Measurements from ENCODE around the gene TMEM125. TPM values are rescaled to one million over a fixed set of nuclear protein-coding genes. Genes with fewer than 3 reads are reported as not detected.

TMEM125 gene
- total and polyA plus RNA-seq, 5 donors from 2014 or later = not detected

DNA sequence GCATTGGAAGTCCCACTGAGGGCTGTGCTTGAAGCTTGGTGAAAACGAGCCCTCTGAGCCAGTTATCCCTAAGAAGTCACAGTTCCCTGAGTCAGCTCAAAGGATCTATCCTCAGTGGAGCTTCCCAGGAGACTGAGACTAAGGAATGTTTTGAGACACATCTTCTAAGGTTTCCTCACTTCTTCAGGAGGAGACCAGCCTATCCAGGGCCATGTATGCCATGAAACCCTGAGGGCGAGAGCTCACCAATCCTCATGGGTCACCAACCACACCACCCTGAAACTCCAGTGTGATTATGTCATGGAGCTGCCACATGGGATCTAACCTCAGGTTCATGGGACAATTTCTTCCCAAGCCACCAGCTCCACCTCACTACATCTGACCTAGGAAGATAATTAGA is 23.4 kb downstream of the TMEM125 start:
- no peak for ATAC-seq (ENCODE audit: low read depth in 2 of 2)
- Histone ChIP-seq H3K36me3 (ENCODE audit: control insufficient read depth, insufficient read depth, low read length) (no peaks in the 10 kb centered on the region), H3K27me3 (ENCODE audit: control insufficient read depth, insufficient read depth, low read length) (no peaks in the 10 kb centered on the region), H3K27ac (ENCODE audit: insufficient read depth, low read length, poor library complexity, severe bottlenecking) (no peak overlapping the region), H3K4me1 (ENCODE audit: control insufficient read depth, insufficient read depth, low read length, poor library complexity, severe bottlenecking) (peaks cover 12% of the 10 kb centered on the region), H3K4me3 (ENCODE audit: low read depth, low read length) (no peak overlapping the region), H3K9me3 (ENCODE audit: control insufficient read depth in 2 of 2, low read length in 2 of 2) (no peaks in the 10 kb centered on the region)
- no peaks in the 10 kb centered on the region for H3K9me3 Mint-ChIP-seq
- H3K36me3 Mint-ChIP-seq = no peaks in the 10 kb centered on the region
- H3K4me3 Mint-ChIP-seq = no peak overlapping the region
- H3K27ac Mint-ChIP-seq = peak overlapping the region in 1 of 3 donors; percentile 38
- H3K4me1 Mint-ChIP-seq = peaks cover 4 to 20% (median 8%) of the 10 kb centered on the region in 4 donors
- H3K27me3 Mint-ChIP-seq = no peaks in the 10 kb centered on the region
- no peak for DNase-seq

DNA sequence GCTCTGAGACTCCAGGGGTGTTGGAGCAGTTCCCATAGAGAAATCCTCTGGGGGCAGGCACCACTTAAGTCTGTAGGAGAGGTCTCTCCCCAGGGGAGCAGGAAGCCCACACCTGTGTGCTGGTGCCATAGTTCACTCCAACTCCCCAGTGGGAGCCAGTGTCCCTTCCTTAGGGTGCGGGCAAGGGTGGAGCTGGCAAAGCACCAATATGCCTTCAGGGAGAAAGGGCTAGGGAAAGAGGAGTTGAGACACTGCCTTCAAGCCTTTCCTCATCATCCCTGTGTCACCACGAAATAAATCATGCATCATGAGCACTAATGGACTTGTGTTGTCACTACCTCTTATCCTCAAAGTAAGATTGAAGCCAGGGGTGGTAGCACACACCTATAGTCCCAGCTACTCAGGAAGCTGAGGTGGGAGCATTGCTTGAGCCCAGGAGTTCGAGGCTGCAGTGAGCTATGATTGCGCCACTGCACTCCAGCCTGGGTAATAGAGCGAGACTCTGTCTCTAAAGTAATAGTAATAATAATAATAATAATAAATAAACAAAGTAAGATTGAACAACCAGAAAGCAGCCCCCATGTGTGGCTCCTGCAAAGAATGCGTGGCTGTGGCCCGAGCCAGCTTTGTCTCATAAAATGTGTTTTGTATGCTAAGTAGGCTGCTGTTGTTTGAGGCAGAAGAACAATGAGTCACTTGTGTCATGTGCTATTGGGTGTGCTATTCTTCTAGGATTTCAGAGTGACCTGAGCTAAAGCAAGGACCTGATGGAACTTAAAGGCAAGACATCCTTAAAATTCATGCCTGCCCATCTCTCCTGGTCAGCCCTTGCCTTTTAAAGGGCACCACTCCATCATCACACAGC is 24.3 kb downstream of the TMEM125 start:
- ATAC-seq (ENCODE audit: low read depth in 2 of 2) (no peak), DNase-seq (no peak)
- peaks cover 4 to 20% (median 8%) of the 10 kb centered on the region in 4 donors for H3K4me1 Mint-ChIP-seq
- no peaks in the 10 kb centered on the region for H3K36me3 Mint-ChIP-seq
- Histone ChIP-seq H3K4me3 (ENCODE audit: low read depth, low read length) (no peak overlapping the region), H3K27me3 (ENCODE audit: control insufficient read depth, insufficient read depth, low read length) (no peaks in the 10 kb centered on the region), H3K4me1 (ENCODE audit: control insufficient read depth, insufficient read depth, low read length, poor library complexity, severe bottlenecking) (peaks cover 12% of the 10 kb centered on the region), H3K36me3 (ENCODE audit: control insufficient read depth, insufficient read depth, low read length) (no peaks in the 10 kb centered on the region), H3K27ac (ENCODE audit: insufficient read depth, low read length, poor library complexity, severe bottlenecking) (no peak overlapping the region), H3K9me3 (ENCODE audit: control insufficient read depth in 2 of 2, low read length in 2 of 2) (no peaks in the 10 kb centered on the region)
- no peaks in the 10 kb centered on the region for H3K27me3 Mint-ChIP-seq
- no peaks in the 10 kb centered on the region for H3K9me3 Mint-ChIP-seq
- no peak overlapping the region for H3K27ac Mint-ChIP-seq
- no peak overlapping the region for H3K4me3 Mint-ChIP-seq

DNA sequence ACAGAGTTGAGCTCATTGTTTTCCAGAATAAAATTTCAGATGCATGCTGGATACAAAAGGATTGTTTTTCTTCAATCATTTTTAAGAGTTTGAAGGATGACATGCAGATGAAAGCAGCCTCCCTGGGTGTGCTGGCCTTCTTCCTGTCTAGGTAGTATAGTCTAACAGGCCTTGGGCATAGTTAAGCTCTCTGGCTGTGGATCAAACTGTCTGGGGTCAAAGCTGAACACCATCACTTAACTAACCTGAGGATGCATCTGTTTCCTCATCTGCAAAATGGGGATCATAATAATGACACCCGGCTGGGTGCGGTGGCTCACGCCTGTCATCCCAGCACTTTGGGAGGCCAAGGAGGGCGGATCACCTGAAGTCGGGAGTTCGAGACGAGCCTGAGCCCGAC is 25.0 kb downstream of the TMEM125 start:
- Histone ChIP-seq H3K27me3 (ENCODE audit: control insufficient read depth, insufficient read depth, low read length) (no peaks in the 10 kb centered on the region), H3K36me3 (ENCODE audit: control insufficient read depth, insufficient read depth, low read length) (no peaks in the 10 kb centered on the region), H3K4me3 (ENCODE audit: low read depth, low read length) (no peak overlapping the region), H3K9me3 (ENCODE audit: control insufficient read depth in 2 of 2, low read length in 2 of 2) (no peaks in the 10 kb centered on the region), H3K4me1 (ENCODE audit: control insufficient read depth, insufficient read depth, low read length, poor library complexity, severe bottlenecking) (peaks cover 12% of the 10 kb centered on the region), H3K27ac (ENCODE audit: insufficient read depth, low read length, poor library complexity, severe bottlenecking) (no peak overlapping the region)
- ATAC-seq (ENCODE audit: low read depth in 2 of 2) = no peak
- peak in 1 of 3 donors; percentile 33 for DNase-seq
- H3K4me3 Mint-ChIP-seq = no peak overlapping the region
- peaks cover 4 to 20% (median 8%) of the 10 kb centered on the region in 4 donors for H3K4me1 Mint-ChIP-seq
- H3K36me3 Mint-ChIP-seq = no peaks in the 10 kb centered on the region
- H3K27me3 Mint-ChIP-seq = no peaks in the 10 kb centered on the region
- H3K27ac Mint-ChIP-seq = peak overlapping the region in 2 of 3 donors; percentile 62 to 84
- no peaks in the 10 kb centered on the region for H3K9me3 Mint-ChIP-seq

DNA sequence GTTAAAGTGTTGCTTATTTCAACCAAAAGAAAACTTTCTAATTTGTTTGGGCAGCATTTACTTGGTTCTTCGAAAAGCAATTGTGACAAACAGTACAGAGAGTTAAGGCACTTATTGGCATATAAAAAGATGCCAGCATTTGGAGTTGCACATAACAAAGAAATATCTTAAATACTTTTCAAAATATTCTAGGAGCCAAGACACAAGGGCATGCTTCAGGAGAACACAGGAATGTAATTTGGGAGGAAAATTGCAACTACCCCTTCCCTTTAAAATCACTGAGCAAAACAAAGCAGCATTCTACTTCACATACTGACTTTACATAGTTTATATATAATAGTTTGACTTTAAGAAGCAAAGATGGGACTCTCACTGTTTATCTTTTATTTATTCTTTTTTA is 26.4 kb downstream of the TMEM125 start:
- Mint-ChIP-seq H3K36me3 (no peaks in the 10 kb centered on the region), H3K9me3 (peaks cover 0 to 2% (median 0%) of the 10 kb centered on the region in 7 donors), H3K27ac (peak overlapping the region; percentile 9 to 90 (median 85)), H3K27me3 (peaks cover 4% of the 10 kb centered on the region), H3K4me1 (peaks cover 4 to 20% (median 8%) of the 10 kb centered on the region in 4 donors), H3K4me3 (no peak overlapping the region)
- no peak overlapping the region for H3K4me3 ChIP-seq (ENCODE audit: low read depth, low read length)
- ATAC-seq (ENCODE audit: low read depth in 2 of 2) = no peak
- no peaks in the 10 kb centered on the region for H3K36me3 ChIP-seq (ENCODE audit: control insufficient read depth, insufficient read depth, low read length)
- no peak overlapping the region for H3K27ac ChIP-seq (ENCODE audit: insufficient read depth, low read length, poor library complexity, severe bottlenecking)
- H3K27me3 ChIP-seq (ENCODE audit: control insufficient read depth, insufficient read depth, low read length) = no peaks in the 10 kb centered on the region
- H3K4me1 ChIP-seq (ENCODE audit: control insufficient read depth, insufficient read depth, low read length, poor library complexity, severe bottlenecking) = peaks cover 12% of the 10 kb centered on the region
- H3K9me3 ChIP-seq (ENCODE audit: control insufficient read depth in 2 of 2, low read length in 2 of 2) = no peaks in the 10 kb centered on the region
- DNase-seq = no peak

DNA sequence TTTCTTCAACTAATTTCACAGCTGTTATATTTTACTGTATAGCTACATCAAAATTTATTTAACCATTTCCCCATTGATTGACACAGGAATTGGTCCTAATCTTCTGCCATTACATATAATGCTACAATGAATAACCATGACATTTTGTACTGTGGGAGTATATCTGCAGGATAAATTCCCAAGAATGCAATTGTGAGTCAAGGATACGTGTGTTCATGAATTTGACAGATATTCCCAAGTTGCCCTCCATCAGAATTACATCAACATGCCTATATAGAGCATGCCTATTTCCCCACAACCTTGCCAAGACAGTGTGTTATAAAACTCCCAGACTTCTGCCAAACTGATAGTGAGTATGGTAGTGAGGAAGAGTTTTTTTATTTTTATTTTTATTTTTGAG is 28.3 kb downstream of the TMEM125 start:
- no peak overlapping the region for H3K4me3 ChIP-seq (ENCODE audit: low read depth, low read length)
- peaks cover 4 to 20% (median 8%) of the 10 kb centered on the region in 4 donors for H3K4me1 Mint-ChIP-seq
- H3K27ac Mint-ChIP-seq = no peak overlapping the region
- peaks cover 12% of the 10 kb centered on the region for H3K4me1 ChIP-seq (ENCODE audit: control insufficient read depth, insufficient read depth, low read length, poor library complexity, severe bottlenecking)
- ATAC-seq (ENCODE audit: low read depth in 2 of 2) (no peak), DNase-seq (no peak)
- no peaks in the 10 kb centered on the region for H3K36me3 ChIP-seq (ENCODE audit: control insufficient read depth, insufficient read depth, low read length)
- H3K27me3 Mint-ChIP-seq = peaks cover 4% of the 10 kb centered on the region
- H3K9me3 ChIP-seq (ENCODE audit: control insufficient read depth in 2 of 2, low read length in 2 of 2) = no peaks in the 10 kb centered on the region
- H3K27me3 ChIP-seq (ENCODE audit: control insufficient read depth, insufficient read depth, low read length) = no peaks in the 10 kb centered on the region
- no peak overlapping the region for H3K27ac ChIP-seq (ENCODE audit: insufficient read depth, low read length, poor library complexity, severe bottlenecking)
- H3K9me3 Mint-ChIP-seq = peaks cover 0 to 2% (median 0%) of the 10 kb centered on the region in 7 donors
- H3K4me3 Mint-ChIP-seq = no peak overlapping the region
- no peaks in the 10 kb centered on the region for H3K36me3 Mint-ChIP-seq

DNA sequence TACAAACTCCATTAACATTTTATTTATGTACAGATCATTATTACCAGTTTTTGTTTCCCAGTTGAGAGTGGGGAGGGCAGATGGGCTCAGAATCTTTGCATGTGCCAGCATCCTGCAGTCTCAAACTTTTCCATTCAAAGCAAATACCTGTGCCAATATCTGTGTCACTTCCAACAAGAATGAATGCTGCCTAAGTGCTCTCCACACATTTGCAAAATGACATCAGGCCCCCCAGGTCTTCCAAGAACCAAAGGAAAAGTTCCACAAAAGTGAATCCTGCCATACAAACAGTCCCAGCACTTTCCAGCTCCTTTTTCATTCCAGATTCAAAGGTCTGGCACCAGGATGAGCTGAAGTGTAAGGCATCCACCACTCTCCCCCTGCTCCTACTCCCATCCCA is 29.3 kb downstream of the TMEM125 start:
- Histone ChIP-seq H3K27me3 (ENCODE audit: control insufficient read depth, insufficient read depth, low read length) (no peaks in the 10 kb centered on the region), H3K4me3 (ENCODE audit: low read depth, low read length) (no peak overlapping the region), H3K9me3 (ENCODE audit: control insufficient read depth in 2 of 2, low read length in 2 of 2) (no peaks in the 10 kb centered on the region), H3K27ac (ENCODE audit: insufficient read depth, low read length, poor library complexity, severe bottlenecking) (no peak overlapping the region), H3K36me3 (ENCODE audit: control insufficient read depth, insufficient read depth, low read length) (no peaks in the 10 kb centered on the region), H3K4me1 (ENCODE audit: control insufficient read depth, insufficient read depth, low read length, poor library complexity, severe bottlenecking) (peaks cover 12% of the 10 kb centered on the region)
- H3K9me3 Mint-ChIP-seq = peaks cover 0 to 2% (median 0%) of the 10 kb centered on the region in 7 donors
- no peak for DNase-seq
- no peaks in the 10 kb centered on the region for H3K36me3 Mint-ChIP-seq
- no peak overlapping the region for H3K4me3 Mint-ChIP-seq
- peaks cover 5% of the 10 kb centered on the region for H3K27me3 Mint-ChIP-seq
- H3K27ac Mint-ChIP-seq = peak overlapping the region in 1 of 3 donors; percentile 10
- H3K4me1 Mint-ChIP-seq = peaks cover 4 to 20% (median 8%) of the 10 kb centered on the region in 4 donors
- ATAC-seq (ENCODE audit: low read depth in 2 of 2) = no peak

DNA sequence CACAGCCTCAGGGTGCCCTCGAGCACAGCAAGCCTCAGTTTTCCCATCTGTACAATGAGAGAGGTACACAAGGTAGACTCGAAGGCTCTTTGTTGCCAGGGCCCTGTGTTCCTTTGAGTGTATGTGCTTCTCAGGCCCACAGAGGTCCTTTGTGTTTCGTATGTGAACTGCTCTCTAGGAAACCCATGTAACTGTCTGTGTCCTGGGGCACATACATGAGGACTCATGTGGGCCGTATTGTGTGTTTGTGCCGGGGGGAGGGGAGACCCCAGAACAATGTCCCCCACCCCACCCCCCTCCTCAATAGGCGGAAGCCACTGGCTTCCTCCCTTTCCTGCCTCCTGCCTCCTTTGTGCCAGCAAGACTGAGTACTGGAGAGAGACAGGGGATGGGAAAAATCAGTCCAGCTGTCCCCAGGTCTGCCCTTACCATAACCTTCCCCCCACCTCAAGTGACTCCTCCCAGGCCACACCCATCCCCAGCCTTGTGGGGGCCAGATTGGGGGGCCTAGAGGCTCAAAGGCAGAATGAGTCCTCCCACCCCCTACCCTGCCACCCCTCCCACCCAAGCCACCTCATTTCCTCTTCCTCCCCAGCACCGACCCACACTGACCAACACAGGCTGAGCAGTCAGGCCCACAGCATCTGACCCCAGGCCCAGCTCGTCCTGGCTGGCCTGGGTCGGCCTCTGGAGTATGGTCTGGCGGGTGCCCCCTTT is 30.8 kb downstream of the TMEM125 start, which contains the start of gene TIE1:
TIE1 (plus strand) TSS at position 605 of the 717 bp plus-strand sequence; CDS start at position 695, 90 bp downstream.
- no peak within 1 kb of the TSS for H3K27ac ChIP-seq (ENCODE audit: insufficient read depth, low read length, poor library complexity, severe bottlenecking)
- H3K36me3 Mint-ChIP-seq = no peaks in the 10 kb centered on the region
- H3K36me3 ChIP-seq (ENCODE audit: control insufficient read depth, insufficient read depth, low read length) = no peaks in the 10 kb centered on the region
- H3K27ac Mint-ChIP-seq = no peak within 1 kb of the TSS
- peaks cover 4 to 10% (median 8%) of the 10 kb centered on the region in 4 donors for H3K4me1 Mint-ChIP-seq
- H3K4me3 ChIP-seq (ENCODE audit: low read depth, low read length) = no peak within 1 kb of the TSS
- DNase-seq = no peak
- no peaks in the 10 kb centered on the region for H3K27me3 ChIP-seq (ENCODE audit: control insufficient read depth, insufficient read depth, low read length)
- H3K4me3 Mint-ChIP-seq = no peak within 1 kb of the TSS
- peaks cover 8% of the 10 kb centered on the region for H3K27me3 Mint-ChIP-seq
- no peaks in the 10 kb centered on the region for H3K9me3 ChIP-seq (ENCODE audit: control insufficient read depth in 2 of 2, low read length in 2 of 2)
- peaks cover 0 to 2% (median 0%) of the 10 kb centered on the region in 7 donors for H3K9me3 Mint-ChIP-seq
- no peak for ATAC-seq (ENCODE audit: low read depth in 2 of 2)
- H3K4me1 ChIP-seq (ENCODE audit: control insufficient read depth, insufficient read depth, low read length, poor library complexity, severe bottlenecking) = peaks cover 8% of the 10 kb centered on the region
